ENCODE results near the gene DCC.

DCC gene

DNA sequence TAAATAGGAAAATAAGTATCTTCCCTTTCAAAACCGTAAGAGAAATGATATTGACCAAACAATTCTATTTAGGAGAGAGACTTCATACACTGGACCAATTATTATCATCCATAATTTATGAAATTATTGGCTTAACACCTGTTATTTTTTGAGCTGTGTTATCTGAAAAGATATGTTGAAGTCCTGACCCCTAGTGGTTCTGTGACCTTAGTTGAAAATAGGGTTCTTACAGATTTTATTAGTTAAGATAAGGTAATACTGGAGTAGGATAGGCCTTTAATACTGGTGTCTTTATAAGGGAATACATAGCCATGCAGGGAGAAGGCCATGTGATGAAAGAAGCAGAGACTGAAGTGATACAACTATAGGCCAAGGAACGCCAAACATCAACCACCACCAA is 659.6 kb downstream of the DCC start:
- Histone ChIP-seq H3K36me3 (ENCODE audit: insufficient read depth) (no peaks in the 10 kb centered on the region), H3K27me3 (ENCODE audit: insufficient read depth, low read depth) (no peaks in the 10 kb centered on the region), H3K4me2 (no peak overlapping the region), H4K20me1 (ENCODE audit: insufficient read depth) (no peaks in the 10 kb centered on the region), H3K27ac (no peak overlapping the region), H2AFZ (ENCODE audit: low read depth) (no peak overlapping the region), H3K4me1 (ENCODE audit: low read depth, poor library complexity, severe bottlenecking) (no peaks in the 10 kb centered on the region), H3K9ac (no peak overlapping the region), H3K4me3 (IDR thresholded peaks at IDR 0.05; ENCODE audit: insufficient read depth, low read depth, low read length) (no peak overlapping the region), H3K79me2 (ENCODE audit: insufficient read depth, low read depth) (no peaks in the 10 kb centered on the region)
- TF ChIP-seq, protein P1, sequence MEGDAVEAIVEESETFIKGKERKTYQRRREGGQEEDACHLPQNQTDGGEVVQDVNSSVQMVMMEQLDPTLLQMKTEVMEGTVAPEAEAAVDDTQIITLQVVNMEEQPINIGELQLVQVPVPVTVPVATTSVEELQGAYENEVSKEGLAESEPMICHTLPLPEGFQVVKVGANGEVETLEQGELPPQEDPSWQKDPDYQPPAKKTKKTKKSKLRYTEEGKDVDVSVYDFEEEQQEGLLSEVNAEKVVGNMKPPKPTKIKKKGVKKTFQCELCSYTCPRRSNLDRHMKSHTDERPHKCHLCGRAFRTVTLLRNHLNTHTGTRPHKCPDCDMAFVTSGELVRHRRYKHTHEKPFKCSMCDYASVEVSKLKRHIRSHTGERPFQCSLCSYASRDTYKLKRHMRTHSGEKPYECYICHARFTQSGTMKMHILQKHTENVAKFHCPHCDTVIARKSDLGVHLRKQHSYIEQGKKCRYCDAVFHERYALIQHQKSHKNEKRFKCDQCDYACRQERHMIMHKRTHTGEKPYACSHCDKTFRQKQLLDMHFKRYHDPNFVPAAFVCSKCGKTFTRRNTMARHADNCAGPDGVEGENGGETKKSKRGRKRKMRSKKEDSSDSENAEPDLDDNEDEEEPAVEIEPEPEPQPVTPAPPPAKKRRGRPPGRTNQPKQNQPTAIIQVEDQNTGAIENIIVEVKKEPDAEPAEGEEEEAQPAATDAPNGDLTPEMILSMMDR (conservative IDR thresholded peaks at IDR 0.05; ENCODE audit: low read depth, low read length) = no peak

DNA sequence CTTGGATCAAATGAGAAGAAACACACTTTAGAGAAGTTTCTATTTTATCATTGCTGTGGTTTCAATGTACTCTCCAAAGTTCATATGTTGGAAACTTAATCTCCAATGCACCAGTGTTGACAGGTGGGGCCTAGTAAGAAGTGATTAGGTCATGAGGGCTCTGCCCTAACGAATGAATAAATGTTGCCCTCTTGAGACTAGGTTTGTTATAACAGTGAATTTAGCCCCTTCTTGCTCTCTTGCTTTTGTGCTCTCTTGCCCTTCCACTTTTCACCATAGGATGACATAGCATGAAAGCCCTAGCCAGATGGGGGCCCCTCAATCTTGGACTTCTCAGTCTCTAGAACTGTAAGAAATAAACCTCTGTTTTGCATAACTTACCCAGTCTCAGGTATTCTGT is 664.8 kb downstream of the DCC start:
- Histone ChIP-seq H3K4me2 (no peak overlapping the region), H3K27me3 (ENCODE audit: insufficient read depth, low read depth) (no peaks in the 10 kb centered on the region), H3K27ac (no peak overlapping the region), H3K4me3 (IDR thresholded peaks at IDR 0.05; ENCODE audit: insufficient read depth, low read depth, low read length) (no peak overlapping the region), H4K20me1 (ENCODE audit: insufficient read depth) (no peaks in the 10 kb centered on the region), H2AFZ (ENCODE audit: low read depth) (no peak overlapping the region), H3K79me2 (ENCODE audit: insufficient read depth, low read depth) (no peaks in the 10 kb centered on the region), H3K9ac (no peak overlapping the region), H3K36me3 (ENCODE audit: insufficient read depth) (no peaks in the 10 kb centered on the region), H3K4me1 (ENCODE audit: low read depth, poor library complexity, severe bottlenecking) (no peaks in the 10 kb centered on the region)
- TF ChIP-seq, protein P1 (conservative IDR thresholded peaks at IDR 0.05; ENCODE audit: low read depth, low read length) = no peak

DNA sequence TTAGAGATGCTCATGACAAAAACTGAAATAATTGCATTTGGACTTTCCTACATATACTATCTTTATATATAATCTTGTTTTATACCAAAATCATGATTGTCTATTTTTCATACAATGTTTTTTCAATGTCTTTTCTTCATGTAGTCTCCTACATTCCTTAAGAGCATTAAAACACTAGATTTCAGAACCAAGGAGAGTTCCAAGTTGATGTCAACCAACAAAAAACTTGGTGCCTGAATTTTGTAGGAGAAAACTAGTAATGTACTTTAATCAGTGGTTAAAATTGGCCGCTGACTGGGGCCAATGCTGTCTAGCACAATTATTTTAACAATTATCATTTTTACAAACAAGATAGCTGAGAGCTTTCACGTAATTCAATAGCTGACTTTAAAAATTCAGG is 678.8 kb downstream of the DCC start:
- H3K9ac ChIP-seq = no peak overlapping the region
- TF ChIP-seq, protein P1 (conservative IDR thresholded peaks at IDR 0.05; ENCODE audit: low read depth, low read length) = no peak

DNA sequence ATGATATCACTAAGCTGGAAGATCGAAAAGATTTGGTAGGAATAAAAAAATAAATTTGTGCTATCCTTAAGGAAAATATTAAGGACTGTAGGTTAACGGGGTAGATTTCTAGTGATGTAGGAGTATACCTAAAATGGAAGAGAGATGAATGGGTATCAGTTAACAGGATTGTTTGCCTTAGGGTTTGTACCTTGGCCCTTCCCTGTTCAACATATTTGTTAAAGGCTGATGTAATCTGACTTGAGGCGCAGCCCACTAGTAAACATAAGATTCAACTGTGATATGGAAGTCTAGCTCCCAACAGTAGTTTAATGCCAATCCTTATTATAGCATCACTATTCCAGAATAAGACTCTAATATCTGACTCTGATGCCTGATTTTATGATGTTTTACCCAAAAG is 685.2 kb downstream of the DCC start:
- Histone ChIP-seq H3K27me3 (ENCODE audit: insufficient read depth, low read depth) (no peaks in the 10 kb centered on the region), H2AFZ (ENCODE audit: low read depth) (no peak overlapping the region), H4K20me1 (ENCODE audit: insufficient read depth) (no peaks in the 10 kb centered on the region), H3K27ac (no peak overlapping the region), H3K79me2 (ENCODE audit: insufficient read depth, low read depth) (no peaks in the 10 kb centered on the region), H3K36me3 (ENCODE audit: insufficient read depth) (no peaks in the 10 kb centered on the region), H3K4me1 (ENCODE audit: low read depth, poor library complexity, severe bottlenecking) (no peaks in the 10 kb centered on the region), H3K4me3 (IDR thresholded peaks at IDR 0.05; ENCODE audit: insufficient read depth, low read depth, low read length) (no peak overlapping the region), H3K9ac (no peak overlapping the region), H3K4me2 (no peak overlapping the region)
- TF ChIP-seq, protein P1 (conservative IDR thresholded peaks at IDR 0.05; ENCODE audit: low read depth, low read length) = no peak

More for the DNA sequence above, 678.8 kb downstream of the DCC start:
- H3K79me2 ChIP-seq (ENCODE audit: insufficient read depth, low read depth) = no peaks in the 10 kb centered on the region
- H2AFZ ChIP-seq (ENCODE audit: low read depth) = no peak overlapping the region
- H3K4me2 ChIP-seq = no peak overlapping the region
- H3K36me3 ChIP-seq (ENCODE audit: insufficient read depth) = no peaks in the 10 kb centered on the region
- H3K27ac ChIP-seq = no peak overlapping the region
- no peak overlapping the region for H3K4me3 ChIP-seq (IDR thresholded peaks at IDR 0.05; ENCODE audit: insufficient read depth, low read depth, low read length)
- H3K27me3 ChIP-seq (ENCODE audit: insufficient read depth, low read depth) = no peaks in the 10 kb centered on the region
- no peaks in the 10 kb centered on the region for H3K4me1 ChIP-seq (ENCODE audit: low read depth, poor library complexity, severe bottlenecking)
- no peaks in the 10 kb centered on the region for H4K20me1 ChIP-seq (ENCODE audit: insufficient read depth)

Data from KMS-11 (cell line).